ENCODE measurements around the gene RNF38. TPM values are rescaled to one million over a fixed set of nuclear protein-coding genes. Genes with fewer than 3 reads are reported as not detected.

The RNF38 gene
- total RNA-seq, 1 experiment from 2014 or later: 60.2 TPM

DNA sequence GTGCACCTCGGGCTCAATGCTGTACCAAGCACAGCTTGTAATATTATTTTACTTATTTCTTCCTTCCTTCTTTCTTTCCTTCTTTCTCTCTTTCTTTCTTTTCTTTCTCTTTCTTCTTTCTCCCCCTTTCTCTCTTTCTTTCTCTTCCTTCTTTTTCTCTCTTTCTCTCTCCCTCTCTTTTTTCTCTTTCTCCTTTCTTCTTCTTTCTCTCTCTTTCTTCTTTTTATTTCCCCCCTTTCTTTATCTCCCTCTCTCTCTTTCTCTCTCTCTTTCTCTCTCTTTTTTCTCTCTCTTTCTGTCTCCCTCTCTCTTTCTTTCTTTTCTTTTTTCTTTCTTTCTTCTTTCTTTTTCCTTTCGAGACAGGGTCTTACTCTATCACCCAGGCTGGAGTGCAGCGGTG is 109.1 kb downstream of the RNF38 start:
- Histone ChIP-seq H2BK20ac (ENCODE audit: low read depth, low read length, poor library complexity, severe bottlenecking) (no peak overlapping the region), H3K79me1 (ENCODE audit: insufficient read depth, low read depth, low read length, poor library complexity, severe bottlenecking) (no peaks in the 10 kb centered on the region), H2BK12ac (ENCODE audit: insufficient read length, low read depth, low read length) (no peak overlapping the region), H3K79me2 (ENCODE audit: insufficient read depth, low read length) (no peaks in the 10 kb centered on the region), H4K91ac (ENCODE audit: insufficient read length, low read depth, low read length) (no peak overlapping the region), H2BK5ac (ENCODE audit: insufficient read length, low read length) (no peak overlapping the region), H2BK15ac (ENCODE audit: low read depth, low read length) (no peak overlapping the region), H3K27me3 (ENCODE audit: insufficient read depth, low read length) (no peaks in the 10 kb centered on the region), H3T11ph (ENCODE audit: low read length) (no peak overlapping the region), H3K4me1 (ENCODE audit: insufficient read depth, low read length) (no peaks in the 10 kb centered on the region), H3K14ac (ENCODE audit: insufficient read depth, low read length) (no peak overlapping the region), H3K56ac (ENCODE audit: insufficient read length, low read depth, low read length) (no peak overlapping the region), H3K23ac (ENCODE audit: insufficient read length, low read depth, low read length) (no peak overlapping the region), H4K8ac (replicated peaks; ENCODE audit: insufficient read length, low read depth, low read length) (no peak overlapping the region), H4K20me1 (ENCODE audit: control insufficient read depth, insufficient read depth, insufficient read length) (no peaks in the 10 kb centered on the region), H3K18ac (ENCODE audit: insufficient read length, low read depth, low read length) (peak overlapping the region; percentile 76), H2AFZ (ENCODE audit: low read length) (no peak overlapping the region), H3K9me3 (ENCODE audit: control insufficient read depth, low read depth, low read length) (no peaks in the 10 kb centered on the region), H4K5ac (ENCODE audit: insufficient read length, low read depth, low read length) (no peak overlapping the region), H2BK120ac (ENCODE audit: low read depth, low read length, poor library complexity, severe bottlenecking) (no peak overlapping the region), H3K27ac (ENCODE audit: insufficient read length, low read depth, low read length) (no peak overlapping the region), H2AK5ac (ENCODE audit: insufficient read length, low read length) (no peak overlapping the region), H3K4me2 (ENCODE audit: insufficient read depth, insufficient read length, low read length) (no peak overlapping the region), H3K4ac (ENCODE audit: low read depth, low read length) (no peak overlapping the region), H3K23me2 (ENCODE audit: insufficient read length, low read depth, low read length, poor library complexity, severe bottlenecking) (no peaks in the 10 kb centered on the region), H3K9ac (ENCODE audit: extremely low read depth, insufficient read length, low read length) (no peak overlapping the region)
- no CpG with 5 or more reads among the region's 3 CpGs for WGBS (ENCODE audit: extremely low coverage, insufficient read length, low lambda C conversion rate)
- Mint-ChIP-seq H3K27ac (no peak overlapping the region), H3K4me3 (no peak overlapping the region), H3K9me3 (no peaks in the 10 kb centered on the region; a peak in 1 of 5 replicates), H3K4me1 (peaks cover 7 to 11% of the 10 kb centered on the region in 2 experiments), H3K36me3 (ENCODE audit: insufficient read depth in 1 of 3, low read depth in 3 of 3) (no peaks in the 10 kb centered on the region), H3K27me3 (ENCODE audit: low read depth) (no peaks in the 10 kb centered on the region)
- DNase-seq: no peak
- TF ChIP-seq, protein P1, sequence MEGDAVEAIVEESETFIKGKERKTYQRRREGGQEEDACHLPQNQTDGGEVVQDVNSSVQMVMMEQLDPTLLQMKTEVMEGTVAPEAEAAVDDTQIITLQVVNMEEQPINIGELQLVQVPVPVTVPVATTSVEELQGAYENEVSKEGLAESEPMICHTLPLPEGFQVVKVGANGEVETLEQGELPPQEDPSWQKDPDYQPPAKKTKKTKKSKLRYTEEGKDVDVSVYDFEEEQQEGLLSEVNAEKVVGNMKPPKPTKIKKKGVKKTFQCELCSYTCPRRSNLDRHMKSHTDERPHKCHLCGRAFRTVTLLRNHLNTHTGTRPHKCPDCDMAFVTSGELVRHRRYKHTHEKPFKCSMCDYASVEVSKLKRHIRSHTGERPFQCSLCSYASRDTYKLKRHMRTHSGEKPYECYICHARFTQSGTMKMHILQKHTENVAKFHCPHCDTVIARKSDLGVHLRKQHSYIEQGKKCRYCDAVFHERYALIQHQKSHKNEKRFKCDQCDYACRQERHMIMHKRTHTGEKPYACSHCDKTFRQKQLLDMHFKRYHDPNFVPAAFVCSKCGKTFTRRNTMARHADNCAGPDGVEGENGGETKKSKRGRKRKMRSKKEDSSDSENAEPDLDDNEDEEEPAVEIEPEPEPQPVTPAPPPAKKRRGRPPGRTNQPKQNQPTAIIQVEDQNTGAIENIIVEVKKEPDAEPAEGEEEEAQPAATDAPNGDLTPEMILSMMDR (conservative IDR thresholded peaks at IDR 0.05): no peak
